ENCODE measurements around the gene COL27A1.

GRCh38 chr9:114196979-114197622 is 41.8 kb downstream of the COL27A1 start:
- TF ChIP-seq PATZ1 (CRISPR knock-in tag; IDR thresholded peaks at IDR 0.05; ENCODE audit: borderline replicate concordance) (no peak), ZFP30 (CRISPR knock-in tag; IDR thresholded peaks at IDR 0.05) (no peak), ARNTL (CRISPR knock-in tag; IDR thresholded peaks at IDR 0.05; ENCODE audit: borderline replicate concordance, low read depth) (no peak)
